ENCODE measurements around the gene CCNB3.
"Not testable (repeated sequence)": the region's sequence is repeated elsewhere in the genome, so short reads cannot be mapped to it uniquely, and the experiment has no call there.

CCNB3 gene

GRCh38 chrX:50211510-50211909 is 6.9 kb downstream of the CCNB3 start:
- Histone ChIP-seq H3K27me3 (replicated peaks; ENCODE audit: control insufficient read depth, insufficient read depth, low read length) (no peaks in the 10 kb centered on the region), H3K36me3 (ENCODE audit: control insufficient read depth, insufficient read depth, low read length) (no peaks in the 10 kb centered on the region), H3K4me3 (replicated peaks; ENCODE audit: low read depth, low read length) (no peak overlapping the region)
- peak; percentile 45 for TF ChIP-seq CTCF (IDR thresholded peaks at IDR 0.05; ENCODE audit: insufficient read depth, low read length, poor library complexity, severe bottlenecking)
- DNase-seq (ENCODE audit: extremely low read depth, insufficient read length), result no peak

GRCh38 chrX:50281253-50281652 is 76.7 kb downstream of the CCNB3 start:
- no peaks in the 10 kb centered on the region for H3K27me3 ChIP-seq (replicated peaks; ENCODE audit: control insufficient read depth, insufficient read depth, low read length)
- no peak for TF ChIP-seq CTCF (IDR thresholded peaks at IDR 0.05; ENCODE audit: insufficient read depth, low read length, poor library complexity, severe bottlenecking)
- H3K36me3 ChIP-seq (ENCODE audit: control insufficient read depth, insufficient read depth, low read length), result no peaks in the 10 kb centered on the region
- H3K4me3 ChIP-seq (replicated peaks; ENCODE audit: low read depth, low read length), result no peak overlapping the region
- no peak for DNase-seq (ENCODE audit: extremely low read depth, insufficient read length)

GRCh38 chrX:50327235-50327634 is 122.7 kb downstream of the CCNB3 start:
- TF ChIP-seq CTCF (IDR thresholded peaks at IDR 0.05; ENCODE audit: insufficient read depth, low read length, poor library complexity, severe bottlenecking), result no peak
- no peak for DNase-seq (ENCODE audit: extremely low read depth, insufficient read length)
- H3K4me3 ChIP-seq (replicated peaks; ENCODE audit: low read depth, low read length), result no peak overlapping the region
- no peaks in the 10 kb centered on the region for H3K27me3 ChIP-seq (replicated peaks; ENCODE audit: control insufficient read depth, insufficient read depth, low read length)
- no peaks in the 10 kb centered on the region for H3K36me3 ChIP-seq (ENCODE audit: control insufficient read depth, insufficient read depth, low read length)

GRCh38 chrX:50332668-50333067 is 128.1 kb downstream of the CCNB3 start:
- H3K27me3 ChIP-seq (replicated peaks; ENCODE audit: control insufficient read depth, insufficient read depth, low read length); H3K4me3 ChIP-seq (replicated peaks; ENCODE audit: low read depth, low read length); H3K36me3 ChIP-seq (ENCODE audit: control insufficient read depth, insufficient read depth, low read length); DNase-seq (ENCODE audit: extremely low read depth, insufficient read length): not testable (repeated sequence)

GRCh38 chrX:50333308-50333707 is 128.7 kb downstream of the CCNB3 start:
- no peak for DNase-seq (ENCODE audit: extremely low read depth, insufficient read length)
- Histone ChIP-seq H3K4me3 (replicated peaks; ENCODE audit: low read depth, low read length) (no peak overlapping the region), H3K27me3 (replicated peaks; ENCODE audit: control insufficient read depth, insufficient read depth, low read length) (no peaks in the 10 kb centered on the region), H3K36me3 (ENCODE audit: control insufficient read depth, insufficient read depth, low read length) (no peaks in the 10 kb centered on the region)
- TF ChIP-seq CTCF (IDR thresholded peaks at IDR 0.05; ENCODE audit: insufficient read depth, low read length, poor library complexity, severe bottlenecking), result no peak

GRCh38 chrX:50343917-50344316 is 139.4 kb downstream of the CCNB3 start:
- H3K36me3 ChIP-seq (ENCODE audit: control insufficient read depth, insufficient read depth, low read length), result no peaks in the 10 kb centered on the region
- no peak for DNase-seq (ENCODE audit: extremely low read depth, insufficient read length)
- no peak overlapping the region for H3K4me3 ChIP-seq (replicated peaks; ENCODE audit: low read depth, low read length)
- TF ChIP-seq CTCF (IDR thresholded peaks at IDR 0.05; ENCODE audit: insufficient read depth, low read length, poor library complexity, severe bottlenecking), result no peak
- H3K27me3 ChIP-seq (replicated peaks; ENCODE audit: control insufficient read depth, insufficient read depth, low read length), result no peaks in the 10 kb centered on the region; the same call in 1 of the 2 replicates

Data from GM06990 (cell line).